Non-pigmented ciliary epithelial cell (primary cell): ENCODE results near the gene LHX3.

ENCODE experiments used
- DNase-seq: peaks from one replicate; pipeline ENCODE4 v3.0.0-alpha.2; 2010; ENCODE audit warnings: low read depth

The LHX3 gene

GRCh38 chr9:136192289-136193126 lies 12.4 kb downstream of the LHX3 start:
- no peak for DNase-seq

DNA sequence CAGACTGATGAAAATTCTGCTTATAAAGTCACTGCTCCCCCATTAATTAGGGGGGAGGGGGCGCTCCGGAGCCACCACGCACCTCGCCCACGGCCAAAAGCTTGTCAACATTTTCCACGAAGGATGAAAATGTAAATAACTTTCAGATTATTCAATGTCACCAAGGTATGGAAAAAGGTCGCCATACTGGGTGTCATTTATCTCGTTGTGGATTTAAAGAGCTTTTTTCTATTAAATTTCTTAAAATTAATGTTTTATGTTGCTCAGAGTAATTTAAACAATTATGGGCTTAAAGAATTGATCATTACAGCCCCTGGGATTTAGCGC lies 13.0 kb downstream of the LHX3 start:
- DNase-seq, result no peak

DNA sequence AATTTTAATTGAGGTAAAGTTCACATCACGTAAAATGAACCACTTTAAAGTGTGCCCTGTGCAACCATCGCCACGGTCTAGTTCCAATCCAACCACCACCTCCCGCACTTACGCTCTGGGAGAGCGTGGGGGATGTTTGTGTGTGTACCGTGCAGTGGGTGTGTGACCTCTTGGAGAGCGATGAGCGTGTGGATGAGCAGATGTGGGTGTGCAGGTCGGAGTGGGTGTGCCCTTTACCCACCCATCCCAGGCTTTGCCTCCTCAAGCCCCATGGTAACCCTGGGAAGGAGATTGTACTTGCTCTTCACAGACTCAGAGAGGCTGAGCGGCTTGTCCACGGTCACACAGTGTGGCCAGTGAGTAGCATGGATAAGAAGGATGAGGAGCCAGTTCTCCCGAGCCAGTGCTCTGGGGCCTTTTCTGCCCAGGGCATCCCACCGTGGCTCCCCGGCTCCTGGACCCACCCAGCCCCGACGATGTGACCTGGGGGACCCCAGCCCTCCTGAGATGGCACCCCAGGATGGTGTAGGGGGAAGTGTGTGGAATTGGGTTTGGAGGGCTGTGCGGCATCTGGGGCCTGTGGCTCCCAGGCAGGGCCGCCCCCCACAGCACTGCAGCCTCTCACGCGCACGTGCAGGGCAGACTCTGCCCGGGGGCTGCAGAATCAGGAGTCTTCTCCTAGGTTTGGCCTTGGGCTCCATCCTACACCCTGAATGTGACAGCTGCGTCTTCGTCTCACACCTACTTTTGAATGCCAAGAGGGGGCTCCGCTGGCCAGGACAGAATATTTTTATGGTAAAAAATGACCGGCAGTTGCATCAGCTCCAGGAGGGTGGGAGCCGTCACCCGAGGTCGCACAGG lies 13.6 kb downstream of the LHX3 start:
- no peak for DNase-seq

GRCh38 chr9:136190656-136191055 lies 14.3 kb downstream of the LHX3 start:
- DNase-seq, result no peak

GRCh38 chr9:136190237-136190601 lies 14.7 kb downstream of the LHX3 start:
- DNase-seq, result no peak

DNA sequence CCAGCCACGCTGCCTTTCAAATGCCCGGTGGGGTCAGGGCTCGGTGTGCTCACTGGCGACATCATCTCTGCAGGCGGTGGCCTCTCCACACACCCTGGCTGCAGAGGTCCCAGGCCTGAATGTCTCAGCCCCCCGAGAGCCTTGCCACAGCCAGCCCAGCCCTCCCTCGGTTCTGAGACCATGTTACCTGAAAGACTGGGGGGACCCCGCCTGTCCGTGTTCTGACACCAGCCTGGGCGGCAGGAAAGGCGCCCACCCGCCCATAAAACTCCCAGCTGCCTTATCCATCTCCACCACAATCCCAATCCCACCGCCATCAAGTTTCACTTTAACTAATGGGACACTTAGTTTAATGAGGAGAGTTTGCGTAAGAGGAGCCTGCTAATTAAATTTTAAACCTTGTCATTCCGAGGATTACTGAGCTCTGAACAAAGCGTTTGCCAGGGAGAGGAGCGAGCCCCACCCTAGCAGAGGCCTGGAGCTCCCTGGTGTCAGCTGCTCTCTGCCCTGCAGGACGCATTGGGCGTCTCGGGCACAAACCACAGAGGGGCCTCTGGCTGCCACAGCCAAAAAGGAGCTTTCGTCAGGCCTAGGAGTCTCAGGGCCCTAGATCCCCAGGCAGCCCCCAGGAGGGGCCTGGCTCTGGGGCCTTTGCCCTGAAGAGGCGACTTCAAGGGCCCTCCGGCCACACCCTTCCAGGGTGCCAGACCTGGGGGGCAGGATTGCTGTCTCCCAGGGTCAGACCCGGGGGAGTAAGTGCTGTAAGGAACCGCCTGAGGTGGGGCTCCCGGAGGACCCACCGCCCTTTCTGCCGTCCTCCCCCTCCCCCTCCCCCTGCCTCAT lies 15.3 kb downstream of the LHX3 start:
- no peak for DNase-seq

- DNase-seq, result no peak
Observed at GRCh38 chr9:136187683-136188586, 17.0 kb downstream of the LHX3 start.

DNA sequence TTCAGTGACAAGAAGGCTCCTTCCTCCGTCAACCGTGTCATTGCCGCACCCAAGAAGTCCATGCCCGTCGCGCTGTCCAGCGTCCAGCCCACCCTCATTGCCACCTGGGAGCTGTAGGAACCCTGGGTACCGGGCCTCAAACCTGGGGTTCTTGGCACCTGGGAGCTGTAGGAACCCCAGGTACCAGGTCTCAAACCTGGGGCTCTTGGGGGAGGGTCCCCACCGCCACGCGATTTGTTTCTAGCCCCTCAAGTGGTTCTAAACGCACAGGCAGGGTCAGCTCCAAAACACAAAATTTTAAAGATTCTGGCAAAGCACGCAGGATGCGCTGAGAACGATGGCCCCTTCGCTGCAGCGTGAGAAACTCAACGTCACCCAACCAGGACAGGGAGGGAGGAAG lies 17.7 kb downstream of the LHX3 start:
- no peak for DNase-seq

DNA sequence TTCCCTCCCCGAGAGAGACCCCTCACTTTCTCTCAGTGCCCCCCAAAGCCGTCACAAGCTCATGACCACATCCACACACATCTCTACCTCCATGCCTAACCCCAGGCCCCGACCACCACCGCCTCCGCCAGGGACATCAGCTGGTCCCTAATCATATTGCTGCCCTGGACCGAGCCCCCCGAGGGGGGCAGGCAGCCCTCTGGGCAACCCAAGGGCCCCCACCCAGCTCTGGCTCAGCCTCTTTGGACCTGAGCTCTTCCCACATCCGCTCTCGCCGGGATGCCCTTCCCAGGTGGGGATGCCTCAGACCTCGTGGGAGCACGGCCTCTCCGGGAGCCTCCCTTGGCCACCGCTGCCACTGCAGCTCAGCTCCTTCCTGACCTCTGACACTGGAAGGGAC lies 18.5 kb downstream of the LHX3 start:
- DNase-seq, result no peak

GRCh38 chr9:136185596-136186366 lies 19.1 kb downstream of the LHX3 start:
- no peak for DNase-seq

- DNase-seq, result no peak
Observed at GRCh38 chr9:136185066-136185465, 19.9 kb downstream of the LHX3 start.

- DNase-seq, result no peak
Observed at GRCh38 chr9:136182850-136183422, 22.0 kb downstream of the LHX3 start.

- DNase-seq, result no peak
Observed at GRCh38 chr9:136182420-136182787, 22.5 kb downstream of the LHX3 start.

- no peak for DNase-seq
Observed at GRCh38 chr9:136181784-136182419, 23.0 kb downstream of the LHX3 start.

GRCh38 chr9:136180586-136180985 lies 24.3 kb downstream of the LHX3 start:
- no peak for DNase-seq

GRCh38 chr9:136179761-136180160 lies 25.2 kb downstream of the LHX3 start:
- DNase-seq, result no peak

- DNase-seq, result no peak
Observed at GRCh38 chr9:136179101-136179616, 25.8 kb downstream of the LHX3 start.

GRCh38 chr9:136178773-136179075 lies 26.2 kb downstream of the LHX3 start:
- no peak for DNase-seq

- no peak for DNase-seq
Observed at GRCh38 chr9:136178061-136178772, 26.7 kb downstream of the LHX3 start.
